GM21723 (cell line): ENCODE measurements around the gene PPHLN1.
A peak's percentile ranks its signal among the peaks of the same experiment; 100 is the strongest.
"Not testable (repeated sequence)": the region's sequence is repeated elsewhere in the genome, so short reads cannot be mapped to it uniquely, and the experiment has no call there.

Source experiments
- ATAC-seq: cut with Tn5 transposase; IDR thresholded peaks from one replicate; pipeline ENCODE4 v1.9.1; 2021; ENCODE audit warnings: mild to moderate bottlenecking, moderate library complexity; ENCODE audit not compliant: unreplicated experiment

The PPHLN1 gene

GRCh38 chr12:42320796-42321195 is 5.2 kb upstream of the PPHLN1 start:
- no peak for ATAC-seq

- ATAC-seq, result no peak
Observed at GRCh38 chr12:42322567-42322966, 3.4 kb upstream of the PPHLN1 start.

GRCh38 chr12:42323856-42324255 is 2.1 kb upstream of the PPHLN1 start:
- ATAC-seq, result no peak

- no peak for ATAC-seq
Observed at GRCh38 chr12:42325326-42325652, 678 bp upstream of the PPHLN1 start.

GRCh38 chr12:42326541-42327226 is 717 bp downstream of the PPHLN1 start:
- peak; percentile 33 for ATAC-seq

GRCh38 chr12:42327227-42327590 is 1.2 kb downstream of the PPHLN1 start:
- ATAC-seq, result no peak

- not testable (repeated sequence) for ATAC-seq
Observed at GRCh38 chr12:42330097-42330496, 4.1 kb downstream of the PPHLN1 start.

GRCh38 chr12:42332301-42333285 is 6.6 kb downstream of the PPHLN1 start:
- peak; percentile 87 for ATAC-seq

- no peak for ATAC-seq
Observed at GRCh38 chr12:42336286-42336685, 10.3 kb downstream of the PPHLN1 start.

- ATAC-seq, result no peak
Observed at GRCh38 chr12:42338280-42338679, 12.3 kb downstream of the PPHLN1 start.

- ATAC-seq, result no peak
Observed at GRCh38 chr12:42342028-42342427, 16.1 kb downstream of the PPHLN1 start.

GRCh38 chr12:42343721-42344120 is 17.8 kb downstream of the PPHLN1 start:
- no peak for ATAC-seq

- ATAC-seq, result no peak
Observed at GRCh38 chr12:42346403-42347002, 20.5 kb downstream of the PPHLN1 start.

- ATAC-seq, result not testable (repeated sequence)
Observed at GRCh38 chr12:42349119-42350020, 23.4 kb downstream of the PPHLN1 start.

- ATAC-seq, result not testable (repeated sequence)
Observed at GRCh38 chr12:42350021-42350407, 24.0 kb downstream of the PPHLN1 start.

GRCh38 chr12:42356344-42356743 is 30.4 kb downstream of the PPHLN1 start:
- no peak for ATAC-seq

- no peak for ATAC-seq
Observed at GRCh38 chr12:42360747-42361403, 34.9 kb downstream of the PPHLN1 start.

GRCh38 chr12:42361909-42362646 is 36.1 kb downstream of the PPHLN1 start:
- ATAC-seq, result no peak

GRCh38 chr12:42362647-42363260 is 36.8 kb downstream of the PPHLN1 start:
- no peak for ATAC-seq
